ENCODE results near the gene C1GALT1.
A peak's percentile ranks its signal among the peaks of the same experiment; 100 is the strongest.
"Not testable (repeated sequence)": the region's sequence is repeated elsewhere in the genome, so short reads cannot be mapped to it uniquely, and the experiment has no call there.

C1GALT1 gene

GRCh38 chr7:7173956-7174632 lies 8.2 kb upstream of the C1GALT1 start:
- no peak for DNase-seq

GRCh38 chr7:7175075-7175695 lies 7.2 kb upstream of the C1GALT1 start:
- DNase-seq = no peak

GRCh38 chr7:7176406-7177043 lies 5.8 kb upstream of the C1GALT1 start:
- DNase-seq = no peak

DNA sequence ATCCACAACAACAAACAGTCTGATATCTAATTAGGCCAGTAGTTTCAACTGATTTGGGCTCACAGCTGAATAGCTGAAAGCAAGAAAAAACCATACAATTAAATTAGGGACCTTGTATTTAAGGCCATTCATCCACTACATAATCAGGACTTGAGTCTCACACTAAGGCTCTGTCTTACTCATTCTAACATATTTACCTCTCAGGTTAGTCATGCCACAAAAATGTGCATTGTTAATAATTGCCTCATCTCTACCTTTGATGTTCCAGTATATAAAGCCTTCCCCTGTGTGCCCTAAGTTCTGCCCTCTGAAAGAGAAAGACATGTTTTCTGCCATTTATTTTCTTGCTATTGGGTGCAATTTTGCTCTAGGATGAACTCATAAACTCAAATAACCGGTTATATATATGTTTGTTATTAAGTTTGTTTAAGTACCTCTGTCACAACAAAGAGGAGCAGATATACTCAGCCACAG lies 5.3 kb upstream of the C1GALT1 start:
- no peak for DNase-seq

- DNase-seq = no peak
These were observed 4.3 kb upstream of the C1GALT1 start for GRCh38 chr7:7178081-7178480.

GRCh38 chr7:7178906-7179305 lies 3.4 kb upstream of the C1GALT1 start:
- DNase-seq = no peak

DNA sequence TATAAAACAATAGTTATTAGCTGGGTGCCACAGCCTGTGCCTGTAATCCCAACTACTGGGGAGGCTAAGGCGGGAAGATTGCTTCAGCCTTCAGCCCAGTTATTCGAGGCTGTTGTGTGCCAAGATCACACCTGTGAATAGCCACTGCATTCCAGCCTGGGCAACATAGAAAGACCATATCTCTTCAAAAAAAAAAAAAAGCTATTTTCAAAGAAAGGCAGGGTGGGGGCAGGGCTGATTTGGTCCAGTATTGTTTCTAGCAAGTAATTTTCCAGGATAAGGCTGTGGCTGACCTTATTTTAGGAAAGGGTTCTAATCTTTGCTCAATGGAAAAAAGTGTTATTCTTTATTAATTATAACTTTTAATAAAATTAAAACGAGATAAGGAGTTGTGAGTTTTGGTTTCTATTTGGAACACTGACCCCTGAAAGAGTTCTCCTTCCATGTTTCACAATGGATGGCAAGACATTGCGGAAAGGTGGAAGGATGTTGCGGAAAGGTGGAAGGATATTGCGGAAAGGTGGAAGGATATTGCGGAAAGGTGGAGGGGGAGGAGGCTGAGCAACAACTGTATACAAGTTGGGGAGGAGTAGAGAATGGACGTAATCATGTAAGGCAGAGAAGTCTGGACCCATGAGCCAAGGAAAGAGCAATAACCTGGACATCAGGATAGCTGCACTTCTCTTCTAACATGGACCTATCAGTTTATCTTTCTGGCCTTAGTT lies 1.5 kb upstream of the C1GALT1 start:
- DNase-seq = no peak

- DNase-seq = peak; percentile 17
These were observed 707 bp upstream of the C1GALT1 start for GRCh38 chr7:7181519-7182155.

DNA sequence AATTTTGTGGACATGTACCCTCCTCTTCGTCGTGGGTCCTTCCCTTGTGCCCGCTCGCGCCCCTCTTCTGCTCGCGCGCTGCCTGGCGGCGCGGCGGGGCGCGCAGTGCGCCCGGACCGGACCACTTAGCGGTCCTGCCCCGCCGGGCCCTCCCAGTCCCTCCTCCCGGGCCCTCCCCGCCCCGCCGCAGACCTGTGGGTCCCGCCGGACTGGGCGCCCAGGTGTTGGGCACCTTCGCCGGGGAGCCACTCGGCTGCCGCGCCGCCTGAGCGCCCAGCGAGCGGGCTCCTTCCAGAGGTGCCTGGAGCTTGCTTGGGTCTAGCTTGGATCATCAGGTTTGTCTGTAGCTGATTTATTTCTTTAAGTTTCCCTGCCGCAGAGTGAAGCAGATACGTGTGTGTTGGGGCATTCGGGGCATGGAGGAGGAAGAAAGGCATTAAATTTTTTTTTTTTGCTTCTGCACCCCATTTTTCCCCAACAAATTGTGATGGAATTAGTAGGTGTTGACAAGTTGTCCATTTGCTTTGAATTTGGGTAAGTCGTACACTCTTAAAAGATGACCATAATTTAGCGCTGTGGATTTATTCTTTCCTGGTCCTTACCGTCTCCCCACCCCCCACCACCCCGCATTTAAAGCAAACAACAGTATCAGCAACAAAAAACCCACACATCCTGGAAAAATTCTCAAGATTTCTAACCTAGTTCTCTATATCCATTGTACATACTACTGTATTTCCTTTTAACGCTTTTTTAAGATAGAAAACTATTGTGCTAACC lies 905 bp downstream of the C1GALT1 start:
- DNase-seq = peak; percentile 3

- no peak for DNase-seq
These were observed 1.6 kb downstream of the C1GALT1 start for GRCh38 chr7:7183838-7184463.

- no peak for DNase-seq
These were observed 3.1 kb downstream of the C1GALT1 start for GRCh38 chr7:7185371-7185989.

DNA sequence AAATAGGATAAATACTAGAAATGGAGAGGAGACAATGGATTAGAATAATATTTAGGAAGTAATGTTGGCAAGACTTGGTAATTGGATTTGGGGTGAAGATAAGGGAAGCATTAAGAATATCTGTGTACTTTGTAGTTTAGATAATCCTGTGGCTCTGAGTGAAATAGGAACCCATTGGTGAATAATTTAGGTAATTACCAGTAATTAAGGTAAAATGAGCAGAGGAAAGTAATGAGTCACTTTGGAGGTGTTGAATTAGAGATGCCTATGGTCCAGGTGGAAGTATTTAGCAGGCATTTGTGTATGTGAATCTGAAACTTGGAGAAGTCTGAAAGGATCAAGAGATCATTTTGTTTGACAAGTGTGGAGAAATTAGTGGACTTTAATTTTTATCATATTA lies 5.7 kb downstream of the C1GALT1 start:
- DNase-seq = no peak

DNA sequence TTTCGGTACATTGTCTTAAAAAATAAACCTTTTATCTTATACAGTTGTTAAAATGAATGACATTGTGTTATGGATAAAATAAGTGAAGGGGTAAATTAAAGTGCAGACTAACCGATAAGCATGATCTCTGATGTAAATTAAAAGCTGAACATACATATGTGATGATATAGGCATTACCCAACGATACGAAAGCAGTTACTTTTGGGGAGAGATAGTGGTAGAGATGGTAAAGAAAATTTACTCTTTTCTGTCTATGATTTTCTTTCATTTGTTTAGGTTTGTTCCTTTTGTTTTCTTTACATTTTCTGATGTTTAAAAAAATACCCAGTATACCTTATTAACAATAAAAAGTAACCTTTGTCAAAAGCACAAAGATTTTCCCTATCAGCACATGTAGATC lies 6.4 kb downstream of the C1GALT1 start:
- no peak for DNase-seq

GRCh38 chr7:7190142-7190541 lies 7.8 kb downstream of the C1GALT1 start:
- DNase-seq = no peak

- DNase-seq = no peak
These were observed 8.8 kb downstream of the C1GALT1 start for GRCh38 chr7:7191137-7191536.

- peak; percentile 6 for DNase-seq
These were observed 10.7 kb downstream of the C1GALT1 start for GRCh38 chr7:7192798-7193788.

DNA sequence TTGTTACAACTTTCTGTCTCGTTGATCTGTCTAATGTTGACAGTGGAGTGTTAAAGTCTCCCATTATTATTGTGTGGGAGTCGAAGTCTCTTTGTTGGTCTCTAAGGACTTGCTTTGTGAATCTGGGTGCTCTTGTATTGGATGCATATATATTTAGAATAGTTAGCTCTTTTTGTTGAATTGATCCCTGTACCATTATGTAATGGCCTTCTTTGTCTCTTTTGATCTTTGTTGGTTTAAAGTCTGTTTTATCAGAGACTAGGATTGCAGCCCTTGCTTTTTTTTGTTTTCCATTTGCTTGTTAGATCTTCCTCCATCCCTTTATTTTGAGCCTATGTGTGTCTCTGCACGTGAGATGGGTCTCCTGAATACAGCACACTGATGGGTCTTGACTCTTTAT lies 17.2 kb downstream of the C1GALT1 start:
- DNase-seq = not testable (repeated sequence)

DNA sequence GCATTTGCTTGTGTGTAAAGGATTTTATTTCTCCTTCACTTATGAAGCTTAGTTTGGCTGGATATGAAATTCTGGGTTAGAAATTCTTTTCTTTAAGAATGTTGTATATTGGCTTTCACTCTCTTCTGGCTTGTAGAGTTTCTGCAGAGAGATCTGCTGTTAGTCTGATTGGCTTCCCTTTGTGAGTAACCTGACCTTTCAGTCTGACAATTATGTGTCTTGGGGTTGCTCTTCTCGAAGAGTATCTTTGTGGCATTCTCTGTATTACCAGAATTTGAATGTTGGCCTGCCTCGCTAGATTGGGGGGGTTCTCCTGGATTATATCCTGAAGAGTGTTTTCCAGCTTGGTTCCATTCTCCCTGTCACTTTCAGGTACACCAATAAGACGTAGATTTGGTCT lies 17.9 kb downstream of the C1GALT1 start:
- DNase-seq = not testable (repeated sequence)

DNA sequence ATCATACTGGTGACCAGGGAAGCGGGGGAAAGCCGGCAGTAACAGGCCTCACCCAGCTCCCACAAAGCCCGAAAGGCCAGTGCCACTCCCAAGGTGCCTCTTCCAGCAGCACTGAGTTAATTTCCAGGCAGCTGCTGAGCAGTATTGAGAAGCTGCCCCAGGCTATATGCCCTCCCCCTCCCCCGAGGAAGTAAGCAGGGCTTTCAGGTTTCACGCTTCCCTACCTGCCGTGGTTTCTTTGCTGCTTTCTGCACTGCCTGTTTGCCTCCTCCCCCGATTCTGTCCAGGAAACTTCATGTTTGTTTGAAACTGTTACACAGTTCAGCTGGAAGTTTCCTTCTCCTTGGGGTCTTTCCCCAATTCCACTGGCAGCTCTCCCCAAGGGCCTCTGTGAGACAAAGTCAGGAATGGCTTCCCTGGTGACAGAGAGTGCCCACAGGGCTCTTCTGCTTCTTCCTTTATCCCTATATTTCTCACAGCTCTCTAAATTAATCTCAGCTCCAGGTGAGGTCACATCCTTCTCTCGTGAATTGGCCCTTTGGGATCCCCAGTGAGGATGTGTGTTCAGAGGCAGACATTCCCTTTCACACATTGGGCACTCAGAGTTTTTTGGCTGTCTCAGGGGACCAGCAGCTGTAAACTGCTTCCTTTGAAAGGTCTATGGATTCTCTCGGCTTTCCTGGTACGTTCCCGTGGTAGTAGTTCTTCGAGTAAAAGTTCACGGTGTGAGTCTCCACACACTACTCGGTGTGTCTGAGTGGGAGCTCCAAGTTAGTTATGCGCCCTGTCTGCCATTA lies 19.4 kb downstream of the C1GALT1 start:
- no peak for DNase-seq

Data from NCI-H2171 (cell line).